Mesenchymal stem cell (in vitro differentiated cells and primary cell): Measurements from ENCODE around the gene TBC1D8.

Experiments used
- DNase-seq: peaks from one replicate; pipeline ENCODE4 v3.0.0-alpha.2; 2013
- H2AFZ ChIP-seq: one replicate; pipeline ENCODE4 v1.6.1; 2013; ENCODE audit warnings: low read depth, mild to moderate bottlenecking, control low read depth, inconsistent platforms, low read length, moderate library complexity
- H2AK5ac ChIP-seq: 2 replicates; pipeline ENCODE4 v1.6.1; 2013; ENCODE audit warnings: low read length, moderate library complexity, mild to moderate bottlenecking, inconsistent platforms; ENCODE audit not compliant: severe bottlenecking
- H2BK120ac ChIP-seq: one replicate; pipeline ENCODE4 v1.6.1; 2013; ENCODE audit warnings: low read depth, mild to moderate bottlenecking, inconsistent platforms, low read length, moderate library complexity
- H2BK12ac ChIP-seq, 2 experiments: one replicate each; pipeline ENCODE4 v1.6.1; 2013; ENCODE audit warnings: inconsistent platforms in 2 of 2, low read length in 2 of 2, mild to moderate bottlenecking in 2 of 2, moderate library complexity in 2 of 2, control low read depth in 1 of 2
- H2BK15ac ChIP-seq: one replicate; pipeline ENCODE4 v1.6.1; 2013; ENCODE audit warnings: mild to moderate bottlenecking, low read depth, inconsistent platforms; ENCODE audit not compliant: poor library complexity, severe bottlenecking
- H2BK5ac ChIP-seq: 2 replicates; pipeline ENCODE4 v1.6.1; 2013; ENCODE audit warnings: low read depth, mild to moderate bottlenecking, low read length, control low read depth, inconsistent platforms; ENCODE audit not compliant: poor library complexity, severe bottlenecking
- H3K14ac ChIP-seq, 2 experiments: one replicate each; pipeline ENCODE4 v1.6.1; 2013; ENCODE audit warnings: inconsistent platforms in 2 of 2, low read length in 2 of 2, control low read depth in 1 of 2, mild to moderate bottlenecking in 1 of 2, moderate library complexity in 1 of 2
- H3K18ac ChIP-seq, 2 experiments: one replicate each; pipeline ENCODE4 v1.6.1; 2013; ENCODE audit warnings: inconsistent platforms in 2 of 2, low read length in 2 of 2, control low read depth in 1 of 2, low read depth in 1 of 2, mild to moderate bottlenecking in 1 of 2
- H3K23ac ChIP-seq, 2 experiments: one replicate each; pipeline ENCODE4 v1.6.1; 2013; ENCODE audit warnings: inconsistent platforms in 2 of 2, low read length in 2 of 2, mild to moderate bottlenecking in 2 of 2, moderate library complexity in 2 of 2, control low read depth in 1 of 2
- H3K27ac ChIP-seq: 2 replicates; pipeline ENCODE4 v1.5.1; 2013; ENCODE audit warnings: mild to moderate bottlenecking, moderate library complexity, low read length, control low read depth, inconsistent platforms; ENCODE audit not compliant: poor library complexity, severe bottlenecking
- H3K27me3 ChIP-seq, 2 experiments: 2 replicates each; pipeline versions ENCODE4 v1.6.1 to v1.7.0; 2013; ENCODE audit warnings: low read length in 2 of 2, mild to moderate bottlenecking in 2 of 2, moderate library complexity in 2 of 2, control low read depth in 1 of 2, inconsistent platforms in 1 of 2; ENCODE audit not compliant: control insufficient read depth in 1 of 2, insufficient read depth in 1 of 2
- H3K36me3 ChIP-seq, 2 experiments: 2 replicates each; pipeline versions ENCODE4 v1.6.1 to v1.7.0; 2013; ENCODE audit warnings: low read length in 2 of 2, control low read depth in 1 of 2, inconsistent platforms in 1 of 2, low read depth in 1 of 2, mild to moderate bottlenecking in 1 of 2; ENCODE audit not compliant: insufficient read depth in 2 of 2, control insufficient read depth in 1 of 2
- H3K4ac ChIP-seq, 2 experiments: one replicate each; pipeline ENCODE4 v1.6.1; 2013; ENCODE audit warnings: inconsistent platforms in 2 of 2, low read length in 2 of 2, mild to moderate bottlenecking in 2 of 2, moderate library complexity in 2 of 2, control low read depth in 1 of 2, low read depth in 1 of 2
- H3K4me1 ChIP-seq: 2 replicates; pipeline ENCODE4 v1.6.1; 2013; ENCODE audit warnings: low read depth, low read length, control low read depth; ENCODE audit not compliant: control insufficient read depth, insufficient read depth
- H3K4me2 ChIP-seq: 2 replicates; pipeline ENCODE4 v1.6.1; 2013; ENCODE audit warnings: low read length, mild to moderate bottlenecking, inconsistent platforms; ENCODE audit not compliant: poor library complexity, severe bottlenecking
- H3K4me3 ChIP-seq, 2 experiments: 2 replicates each; pipeline versions ENCODE4 v1.5.1 to v1.7.0; 2013; ENCODE audit warnings: low read length in 2 of 2, mild to moderate bottlenecking in 2 of 2, control low read depth in 1 of 2, low read depth in 1 of 2; ENCODE audit not compliant: insufficient read depth in 1 of 2
- H3K79me1 ChIP-seq: replicated peaks from 2 replicates; pipeline ENCODE4 v1.6.1; 2013; ENCODE audit warnings: mild to moderate bottlenecking, control low read depth, low read length, inconsistent platforms; ENCODE audit not compliant: poor library complexity, severe bottlenecking
- H3K9ac ChIP-seq: 2 replicates; pipeline ENCODE4 v1.7.0; 2013; ENCODE audit warnings: mild to moderate bottlenecking, low read length, moderate library complexity
- H3K9me3 ChIP-seq: 2 replicates; pipeline ENCODE4 v1.7.0; 2013; ENCODE audit warnings: mild to moderate bottlenecking, low read length; ENCODE audit not compliant: control insufficient read depth
- H4K8ac ChIP-seq: one replicate; pipeline ENCODE4 v1.6.1; 2013; ENCODE audit warnings: inconsistent platforms, mild to moderate bottlenecking, low read length, moderate library complexity
- H4K91ac ChIP-seq: one replicate; pipeline ENCODE4 v1.6.1; 2013; ENCODE audit warnings: mild to moderate bottlenecking, low read length, inconsistent platforms
- WGBS: methylation state at CpG from one replicate; pipeline ENCODE4 v1.1.7; 2013; ENCODE audit warnings: mixed read lengths; 5-methylcytosine and 5-hydroxymethylcytosine counted together

The TBC1D8 gene

GRCh38 chr2:101089419-101089818 lies 61.8 kb downstream of the TBC1D8 start:
- H2BK5ac ChIP-seq, result no peak overlapping the region
- no peak for DNase-seq
- H3K79me1 ChIP-seq, result peaks cover 8% of the 10 kb centered on the region
- no peaks in the 10 kb centered on the region for H3K9me3 ChIP-seq
- H3K4ac ChIP-seq, result no peak overlapping the region
- no peak overlapping the region for H2BK120ac ChIP-seq
- no peak overlapping the region for H3K27ac ChIP-seq
- no peak overlapping the region for H3K14ac ChIP-seq
- no peak overlapping the region for H3K18ac ChIP-seq
- no peak overlapping the region for H4K8ac ChIP-seq
- no peak overlapping the region for H3K4me2 ChIP-seq
- no peak overlapping the region for H3K9ac ChIP-seq
- no peak overlapping the region for H3K4me3 ChIP-seq
- H4K91ac ChIP-seq, result no peak overlapping the region
- no peaks in the 10 kb centered on the region for H3K27me3 ChIP-seq
- no peak overlapping the region for H2BK12ac ChIP-seq
- H3K4me1 ChIP-seq, result no peaks in the 10 kb centered on the region
- no peak overlapping the region for H2BK15ac ChIP-seq
- H2AK5ac ChIP-seq, result no peak overlapping the region
- no peak overlapping the region for H2AFZ ChIP-seq
- WGBS, result 100% methylated on average over 1 of the region's 1 CpG
- H3K23ac ChIP-seq, result no peak overlapping the region
- H3K36me3 ChIP-seq, result peaks cover 0 to 12% of the 10 kb centered on the region in 2 experiments

GRCh38 chr2:101087638-101088037 lies 63.5 kb downstream of the TBC1D8 start:
- Histone ChIP-seq H3K9ac (peak overlapping the region; percentile 69), H3K4me2 (no peak overlapping the region), H2BK5ac (no peak overlapping the region), H3K9me3 (no peaks in the 10 kb centered on the region), H2BK12ac (no peak overlapping the region), H3K27ac (no peak overlapping the region), H3K79me1 (peaks cover 2% of the 10 kb centered on the region), H3K36me3 (peaks cover 0 to 16% of the 10 kb centered on the region in 2 experiments), H2BK120ac (no peak overlapping the region), H3K27me3 (no peaks in the 10 kb centered on the region), H2AFZ (no peak overlapping the region), H4K8ac (no peak overlapping the region), H3K18ac (no peak overlapping the region), H2AK5ac (no peak overlapping the region), H3K14ac (no peak overlapping the region), H2BK15ac (no peak overlapping the region), H3K23ac (no peak overlapping the region), H3K4me3 (no peak overlapping the region), H3K4ac (no peak overlapping the region), H4K91ac (no peak overlapping the region), H3K4me1 (peaks cover 5% of the 10 kb centered on the region)
- no peak for DNase-seq

- no peak overlapping the region for H2AK5ac ChIP-seq
- no peak overlapping the region for H3K9ac ChIP-seq
- H2BK15ac ChIP-seq, result no peak overlapping the region
- H3K4ac ChIP-seq, result no peak overlapping the region
- H2BK12ac ChIP-seq, result no peak overlapping the region
- no peak overlapping the region for H3K4me3 ChIP-seq
- H2BK120ac ChIP-seq, result no peak overlapping the region
- H3K23ac ChIP-seq, result no peak overlapping the region
- H3K4me1 ChIP-seq, result peaks cover 5% of the 10 kb centered on the region
- H3K36me3 ChIP-seq, result peaks cover 0 to 17% of the 10 kb centered on the region in 2 experiments
- H4K91ac ChIP-seq, result no peak overlapping the region
- WGBS, result 77% methylated on average over 2 of the region's 2 CpGs
- peaks cover 2% of the 10 kb centered on the region for H3K79me1 ChIP-seq
- no peak overlapping the region for H2BK5ac ChIP-seq
- no peaks in the 10 kb centered on the region for H3K9me3 ChIP-seq
- H4K8ac ChIP-seq, result no peak overlapping the region
- no peaks in the 10 kb centered on the region for H3K27me3 ChIP-seq
- H3K18ac ChIP-seq, result no peak overlapping the region
- H3K27ac ChIP-seq, result no peak overlapping the region
- H3K4me2 ChIP-seq, result no peak overlapping the region
- no peak overlapping the region for H3K14ac ChIP-seq
- no peak overlapping the region for H2AFZ ChIP-seq
- DNase-seq, result no peak
Observed at GRCh38 chr2:101083613-101084012, 67.6 kb downstream of the TBC1D8 start.

- Histone ChIP-seq H3K79me1 (peaks cover 2% of the 10 kb centered on the region), H2BK5ac (no peak overlapping the region), H3K9ac (no peak overlapping the region), H2BK120ac (no peak overlapping the region), H3K4me3 (no peak overlapping the region), H3K23ac (no peak overlapping the region), H3K4ac (no peak overlapping the region), H4K8ac (no peak overlapping the region), H3K14ac (no peak overlapping the region), H3K27me3 (no peaks in the 10 kb centered on the region), H2BK15ac (no peak overlapping the region), H2BK12ac (no peak overlapping the region), H3K36me3 (peaks cover 0 to 17% of the 10 kb centered on the region in 2 experiments), H3K9me3 (no peaks in the 10 kb centered on the region), H2AK5ac (no peak overlapping the region), H3K4me1 (peaks cover 5% of the 10 kb centered on the region), H3K4me2 (no peak overlapping the region), H2AFZ (no peak overlapping the region), H3K27ac (no peak overlapping the region), H4K91ac (no peak overlapping the region), H3K18ac (no peak overlapping the region)
- DNase-seq, result no peak
- 93% methylated on average over 5 of the region's 6 CpGs for WGBS
Observed at GRCh38 chr2:101082998-101083397, 68.2 kb downstream of the TBC1D8 start.
